ENCODE data around the gene TMEM63A.
"Not testable (repeated sequence)": the region's sequence is repeated elsewhere in the genome, so short reads cannot be mapped to it uniquely, and the experiment has no call there.

DNA sequence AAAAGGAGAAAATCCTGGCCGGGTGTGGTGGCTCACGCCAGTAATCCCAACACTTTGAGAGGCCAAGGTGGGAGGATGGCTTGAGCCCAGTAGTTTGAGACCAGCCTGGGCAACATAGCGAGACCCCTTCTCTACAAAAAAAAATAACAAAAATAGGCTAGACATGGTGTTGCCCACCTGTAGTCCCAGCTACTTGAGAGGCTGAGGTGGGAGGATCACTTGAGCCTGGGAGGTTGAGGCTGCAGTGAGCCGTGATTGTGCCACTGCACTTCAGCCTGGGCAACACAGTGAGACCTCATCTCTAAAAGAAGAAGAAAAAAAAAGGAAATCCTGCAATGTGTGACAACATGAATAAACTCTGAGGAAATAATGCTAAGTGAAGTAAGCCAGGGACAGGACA, 45.9 kb downstream of the TMEM63A start:
- not testable (repeated sequence) for TF ChIP-seq EZH2 (IDR thresholded peaks at IDR 0.05; ENCODE audit: insufficient read depth, poor library complexity, severe bottlenecking); EZH2phosphoT487 (IDR thresholded peaks at IDR 0.05; ENCODE audit: insufficient read depth, low read depth)
